PC-9 (cell line): ENCODE measurements around the gene CHRNA3. TPM values are rescaled to one million over a fixed set of nuclear protein-coding genes. Genes with fewer than 3 reads are reported as not detected.

Source experiments
- BruUV-seq: library from RNA; stranded (reverse); fragments of 400-500 nt; replicated peaks from 2 replicates; lab custom pipeline; 2021; lab: Mats Ljungman, UMichigan
- CTCF ChIA-PET: fragments of 300-600 bp; sonication (Branson Sonifier 250); formaldehyde crosslinking; loops from one replicate; lab custom pipeline; 2022; ENCODE audit warnings: antibody characterized with exemption; lab: Charles Lee
- POLR2A ChIA-PET: fragments of 300-600 bp; sonication (Branson Sonifier 250); formaldehyde crosslinking; loops from one replicate; lab custom pipeline; 2022; ENCODE audit warnings: antibody characterized with exemption; ENCODE audit not compliant: unreplicated experiment; lab: Charles Lee
- DNase-seq, 2 experiments: peaks; one replicate each; pipeline versions ENCODE4 v3.0.0 to v3.0.0-alpha.2; 2015 to 2022; ENCODE audit warnings: mixed read lengths in 1 of 2
- H2AFZ ChIP-seq: fragments of 200-600 bp; sonication (generic); 2 replicates; pipeline ENCODE4 v1.8.1; 2017; ENCODE audit warnings: antibody characterized with exemption
- H3F3A ChIP-seq: fragments of 200-600 bp; sonication (generic); 2 replicates; pipeline ENCODE4 v1.8.1; 2017; ENCODE audit warnings: antibody characterized with exemption, mild to moderate bottlenecking, low read depth; ENCODE audit not compliant: insufficient read depth
- H3K27ac ChIP-seq: fragments of 200-600 bp; sonication (generic); 2 replicates; pipeline ENCODE4 v1.6.1; 2016; ENCODE audit warnings: mixed run types
- H3K27me3 ChIP-seq: fragments of 200-600 bp; sonication (generic); 2 replicates; pipeline ENCODE4 v1.6.1; 2016; ENCODE audit warnings: low read depth, mixed run types; ENCODE audit not compliant: insufficient read depth
- H3K36me3 ChIP-seq: fragments of 200-600 bp; sonication (generic); 2 replicates; pipeline ENCODE4 v1.6.1; 2016; ENCODE audit warnings: low read depth, mixed run types
- H3K4me1 ChIP-seq: fragments of 200-600 bp; sonication (generic); replicated peaks from 2 replicates; pipeline ENCODE4 v1.6.1; 2016; ENCODE audit warnings: mixed run types; ENCODE audit not compliant: insufficient read depth
- H3K4me2 ChIP-seq: fragments of 200-600 bp; sonication (generic); 2 replicates; pipeline ENCODE4 v1.6.1; 2017; ENCODE audit warnings: mixed run types
- H3K4me3 ChIP-seq: fragments of 200-600 bp; sonication (generic); 2 replicates; pipeline ENCODE4 v1.6.1; 2016; ENCODE audit warnings: mixed run types
- H3K79me2 ChIP-seq: fragments of 200-600 bp; sonication (generic); 2 replicates; pipeline ENCODE4 v1.6.1; 2017; ENCODE audit warnings: low read depth, mixed run types
- H3K9me2 ChIP-seq: fragments of 200-600 bp; sonication (generic); 2 replicates; pipeline ENCODE4 v1.8.1; 2017; ENCODE audit warnings: mild to moderate bottlenecking; ENCODE audit not compliant: insufficient read depth
- H3K9me3 ChIP-seq: fragments of 200-600 bp; sonication (generic); 2 replicates; pipeline ENCODE4 v1.8.1; 2016; ENCODE audit warnings: low read depth; ENCODE audit not compliant: insufficient read depth
- H4K20me1 ChIP-seq: fragments of 200-600 bp; sonication (generic); 2 replicates; pipeline ENCODE4 v1.8.1; 2017; ENCODE audit not compliant: insufficient read depth
- EZH2 ChIP-seq: fragments of 200-600 bp; sonication (generic); IDR thresholded peaks from 2 replicates; pipeline ENCODE4 v1.8.0; 2017; ENCODE audit warnings: antibody characterized with exemption, low read depth
- intact Hi-C: fragments of 100-400 bp; cut with micrococcal nuclease; formaldehyde crosslinking; loops from one replicate; pipeline ENCODE4 v1.10.0; 2022; ENCODE audit not compliant: unreplicated experiment
- total RNA-seq: library from RNA; stranded (reverse); gene quantifications from 2 replicates; pipeline ENCODE4 v1.2.3, GENCODE V29; 2021
- TF ChIP-seq, protein P1 (sequence below): fragments of 200-600 bp; sonication (generic); conservative IDR thresholded peaks from 2 replicates; pipeline ENCODE4 v1.6.1; 2017; ENCODE audit warnings: mixed run types, antibody characterized with exemption, mild to moderate bottlenecking, moderate library complexity

The CHRNA3 gene
- total RNA-seq, 1 experiment from 2014 or later = not detected

DNA sequence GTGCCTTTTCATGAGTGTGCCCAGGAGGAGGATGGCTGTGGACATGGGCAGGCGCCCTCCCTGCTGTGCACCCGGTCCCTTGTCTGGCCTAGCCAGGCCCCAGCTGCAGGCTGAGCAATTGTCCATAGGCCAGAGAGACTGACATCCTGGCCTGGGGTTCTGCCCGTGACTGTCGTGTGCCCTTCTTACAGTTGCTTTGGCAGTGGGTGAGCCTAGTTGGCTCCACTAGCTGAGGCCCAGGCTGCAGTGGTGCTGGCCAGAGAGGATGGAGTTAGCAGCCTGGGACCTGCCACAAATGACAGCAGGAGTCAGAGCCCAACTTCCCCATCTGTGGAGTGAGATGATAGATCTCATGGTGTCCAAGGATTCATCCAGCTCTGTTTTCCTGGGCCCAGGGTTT lies 29.2 kb upstream of the CHRNA3 start:
- no TSS peak for BruUV-seq
- no peaks in the 10 kb centered on the region for H3K36me3 ChIP-seq
- no peaks in the 10 kb centered on the region for H3F3A ChIP-seq
- no peak overlapping the region for H3K4me2 ChIP-seq
- no peak overlapping the region for H2AFZ ChIP-seq
- H3K27ac ChIP-seq = no peak overlapping the region
- H3K9me2 ChIP-seq = no peaks in the 10 kb centered on the region
- no peaks in the 10 kb centered on the region for H3K4me1 ChIP-seq
- H4K20me1 ChIP-seq = no peaks in the 10 kb centered on the region
- no peak overlapping the region for H3K4me3 ChIP-seq
- H3K9me3 ChIP-seq = no peaks in the 10 kb centered on the region
- ChIA-PET POLR2A (no interaction called here), CTCF (no interaction called here)
- H3K27me3 ChIP-seq = no peaks in the 10 kb centered on the region
- TF ChIP-seq, protein P1, sequence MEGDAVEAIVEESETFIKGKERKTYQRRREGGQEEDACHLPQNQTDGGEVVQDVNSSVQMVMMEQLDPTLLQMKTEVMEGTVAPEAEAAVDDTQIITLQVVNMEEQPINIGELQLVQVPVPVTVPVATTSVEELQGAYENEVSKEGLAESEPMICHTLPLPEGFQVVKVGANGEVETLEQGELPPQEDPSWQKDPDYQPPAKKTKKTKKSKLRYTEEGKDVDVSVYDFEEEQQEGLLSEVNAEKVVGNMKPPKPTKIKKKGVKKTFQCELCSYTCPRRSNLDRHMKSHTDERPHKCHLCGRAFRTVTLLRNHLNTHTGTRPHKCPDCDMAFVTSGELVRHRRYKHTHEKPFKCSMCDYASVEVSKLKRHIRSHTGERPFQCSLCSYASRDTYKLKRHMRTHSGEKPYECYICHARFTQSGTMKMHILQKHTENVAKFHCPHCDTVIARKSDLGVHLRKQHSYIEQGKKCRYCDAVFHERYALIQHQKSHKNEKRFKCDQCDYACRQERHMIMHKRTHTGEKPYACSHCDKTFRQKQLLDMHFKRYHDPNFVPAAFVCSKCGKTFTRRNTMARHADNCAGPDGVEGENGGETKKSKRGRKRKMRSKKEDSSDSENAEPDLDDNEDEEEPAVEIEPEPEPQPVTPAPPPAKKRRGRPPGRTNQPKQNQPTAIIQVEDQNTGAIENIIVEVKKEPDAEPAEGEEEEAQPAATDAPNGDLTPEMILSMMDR = no peak
- intact Hi-C loops = no loop called here
- H3K79me2 ChIP-seq = no peaks in the 10 kb centered on the region
- no peak for DNase-seq

DNA sequence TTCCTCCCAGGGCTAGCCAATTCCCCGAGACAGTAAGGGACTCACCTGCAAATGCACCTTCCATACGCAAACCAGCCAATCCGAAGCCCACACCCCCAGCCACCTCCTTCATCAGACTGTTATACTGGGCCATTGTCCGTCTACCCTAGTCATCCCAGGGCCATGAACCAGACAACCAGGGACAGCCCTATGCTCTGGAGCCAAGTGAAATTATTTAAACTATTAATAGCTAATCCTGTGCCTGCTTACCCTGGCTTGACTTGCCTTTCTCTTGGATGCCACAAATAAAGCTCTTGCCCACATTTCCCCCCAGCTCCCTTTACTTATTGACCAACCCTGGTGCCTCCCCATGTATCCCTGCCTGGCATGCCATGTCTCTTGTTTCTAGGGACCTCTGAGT lies 24.2 kb upstream of the CHRNA3 start:
- Histone ChIP-seq H3F3A (no peaks in the 10 kb centered on the region), H3K4me2 (no peak overlapping the region), H4K20me1 (no peaks in the 10 kb centered on the region), H3K27ac (no peak overlapping the region), H3K9me2 (no peaks in the 10 kb centered on the region), H3K36me3 (no peaks in the 10 kb centered on the region), H3K27me3 (no peaks in the 10 kb centered on the region), H2AFZ (no peak overlapping the region), H3K4me1 (no peaks in the 10 kb centered on the region), H3K79me2 (no peaks in the 10 kb centered on the region), H3K9me3 (no peaks in the 10 kb centered on the region), H3K4me3 (no peak overlapping the region)
- no peak for DNase-seq
- ChIA-PET POLR2A (no interaction called here), CTCF (no interaction called here)
- intact Hi-C loops = no loop called here
- no peak for TF ChIP-seq EZH2
- TF ChIP-seq, protein P1 = no peak
- BruUV-seq = no TSS peak

DNA sequence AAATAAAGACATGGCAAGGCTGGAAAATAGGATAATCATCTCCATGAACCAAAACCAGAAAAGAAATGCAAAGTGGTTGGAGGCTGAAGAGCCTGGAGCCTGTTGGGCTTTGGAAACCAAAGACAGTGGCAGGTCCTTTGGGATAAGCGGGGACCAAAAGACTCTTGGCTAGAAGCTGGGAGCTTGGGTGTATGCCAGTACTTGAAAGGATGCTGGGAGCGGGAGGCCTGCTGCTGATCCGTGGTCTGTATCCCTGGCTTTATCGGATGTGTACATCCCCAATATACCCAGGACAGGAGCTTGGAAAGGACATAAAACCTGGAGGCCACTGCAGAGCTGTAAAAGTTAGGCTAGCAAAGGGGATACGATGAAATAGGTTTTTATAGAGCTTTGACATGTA lies 21.5 kb upstream of the CHRNA3 start:
- Histone ChIP-seq H3K4me2 (no peak overlapping the region), H3F3A (no peaks in the 10 kb centered on the region), H2AFZ (no peak overlapping the region), H3K27me3 (no peaks in the 10 kb centered on the region), H3K4me1 (no peaks in the 10 kb centered on the region), H3K9me2 (no peaks in the 10 kb centered on the region), H4K20me1 (no peaks in the 10 kb centered on the region), H3K79me2 (no peaks in the 10 kb centered on the region), H3K27ac (no peak overlapping the region), H3K4me3 (no peak overlapping the region), H3K9me3 (no peaks in the 10 kb centered on the region), H3K36me3 (no peaks in the 10 kb centered on the region)
- intact Hi-C loops = no loop called here
- ChIA-PET POLR2A (no interaction called here), CTCF (interaction anchor here (0.5 kb wide), 1 partner anchor 220 kb away, joined by 3 read pairs; no protein-coding TSS in a partner anchor)
- TF ChIP-seq, protein P1 = no peak
- no peak for TF ChIP-seq EZH2
- no peak for DNase-seq
- BruUV-seq = no TSS peak
